Measurements from ENCODE around the gene TMEM51.

DNA sequence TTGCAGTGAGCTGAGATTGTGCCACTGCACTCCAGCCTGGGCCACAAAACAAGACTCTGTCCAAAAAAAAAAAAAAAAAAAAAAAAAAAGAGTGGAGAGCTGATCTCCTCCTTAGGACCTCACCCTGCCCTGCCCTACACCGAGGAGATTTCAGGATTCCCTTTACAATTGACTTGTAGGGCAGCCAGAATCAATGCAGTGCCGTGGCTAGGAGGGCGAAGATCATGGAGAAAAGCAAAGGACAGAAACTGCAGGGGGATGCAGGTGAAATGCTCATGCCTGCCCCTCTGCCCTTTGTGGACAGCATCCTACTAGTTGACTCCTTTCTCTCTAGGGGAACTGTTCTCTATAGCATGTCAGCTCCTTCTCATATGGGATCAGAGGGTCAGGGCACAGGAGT, 103.0 kb downstream of the TMEM51 start:
- TF ChIP-seq, protein P1, sequence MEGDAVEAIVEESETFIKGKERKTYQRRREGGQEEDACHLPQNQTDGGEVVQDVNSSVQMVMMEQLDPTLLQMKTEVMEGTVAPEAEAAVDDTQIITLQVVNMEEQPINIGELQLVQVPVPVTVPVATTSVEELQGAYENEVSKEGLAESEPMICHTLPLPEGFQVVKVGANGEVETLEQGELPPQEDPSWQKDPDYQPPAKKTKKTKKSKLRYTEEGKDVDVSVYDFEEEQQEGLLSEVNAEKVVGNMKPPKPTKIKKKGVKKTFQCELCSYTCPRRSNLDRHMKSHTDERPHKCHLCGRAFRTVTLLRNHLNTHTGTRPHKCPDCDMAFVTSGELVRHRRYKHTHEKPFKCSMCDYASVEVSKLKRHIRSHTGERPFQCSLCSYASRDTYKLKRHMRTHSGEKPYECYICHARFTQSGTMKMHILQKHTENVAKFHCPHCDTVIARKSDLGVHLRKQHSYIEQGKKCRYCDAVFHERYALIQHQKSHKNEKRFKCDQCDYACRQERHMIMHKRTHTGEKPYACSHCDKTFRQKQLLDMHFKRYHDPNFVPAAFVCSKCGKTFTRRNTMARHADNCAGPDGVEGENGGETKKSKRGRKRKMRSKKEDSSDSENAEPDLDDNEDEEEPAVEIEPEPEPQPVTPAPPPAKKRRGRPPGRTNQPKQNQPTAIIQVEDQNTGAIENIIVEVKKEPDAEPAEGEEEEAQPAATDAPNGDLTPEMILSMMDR (IDR thresholded peaks at IDR 0.05) = no peak
- TF ChIP-seq EZH2 (IDR thresholded peaks at IDR 0.05; ENCODE audit: borderline replicate concordance, insufficient read depth, low read depth, low read length, poor library complexity, severe bottlenecking) = no peak
